ENCODE measurements around the gene CLEC20A. TPM values are rescaled to one million over a fixed set of nuclear protein-coding genes. Genes with fewer than 3 reads are reported as not detected.

Gene CLEC20A
- total RNA-seq (2014; rRNA removed; shearing (Covaris generic)) = not detected in 2 replicates

GRCh38 chr1:178496410-178497135, at the start of gene CLEC20A:
TSS of gene CLEC20A (minus strand) at chr1:178496964. CDS start at chr1:178496939, 25 bp downstream.
- in situ Hi-C loops (cut with HindIII; ENCODE audit: low sequenced_read_pairs) = no loop called here
- no peak for DNase-seq (ENCODE audit: low spot score)

- in situ Hi-C loops (cut with HindIII; ENCODE audit: low sequenced_read_pairs) = no loop called here
- no peak for DNase-seq (ENCODE audit: low spot score)
These were observed 47.8 kb upstream of the CLEC20A start for GRCh38 chr1:178544531-178544930.

DNA sequence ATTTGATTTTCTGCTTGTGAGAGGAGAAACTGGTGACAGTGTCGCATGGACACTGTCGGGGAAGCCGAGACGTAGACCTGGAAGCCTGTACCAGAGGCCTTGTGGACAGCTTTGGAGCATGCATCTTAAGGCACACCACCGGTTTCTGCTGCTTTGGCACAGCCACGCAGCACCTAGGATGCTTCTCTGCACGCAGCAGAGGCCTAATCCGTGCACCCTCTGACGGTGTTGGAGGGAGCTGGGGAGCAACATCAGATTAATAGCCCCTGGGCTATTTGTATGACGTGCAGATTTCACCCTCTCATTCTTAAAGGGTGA, 46.5 kb upstream of the CLEC20A start:
- DNase-seq (ENCODE audit: low spot score) = no peak
- in situ Hi-C loops (cut with HindIII; ENCODE audit: low sequenced_read_pairs) = no loop called here

DNA sequence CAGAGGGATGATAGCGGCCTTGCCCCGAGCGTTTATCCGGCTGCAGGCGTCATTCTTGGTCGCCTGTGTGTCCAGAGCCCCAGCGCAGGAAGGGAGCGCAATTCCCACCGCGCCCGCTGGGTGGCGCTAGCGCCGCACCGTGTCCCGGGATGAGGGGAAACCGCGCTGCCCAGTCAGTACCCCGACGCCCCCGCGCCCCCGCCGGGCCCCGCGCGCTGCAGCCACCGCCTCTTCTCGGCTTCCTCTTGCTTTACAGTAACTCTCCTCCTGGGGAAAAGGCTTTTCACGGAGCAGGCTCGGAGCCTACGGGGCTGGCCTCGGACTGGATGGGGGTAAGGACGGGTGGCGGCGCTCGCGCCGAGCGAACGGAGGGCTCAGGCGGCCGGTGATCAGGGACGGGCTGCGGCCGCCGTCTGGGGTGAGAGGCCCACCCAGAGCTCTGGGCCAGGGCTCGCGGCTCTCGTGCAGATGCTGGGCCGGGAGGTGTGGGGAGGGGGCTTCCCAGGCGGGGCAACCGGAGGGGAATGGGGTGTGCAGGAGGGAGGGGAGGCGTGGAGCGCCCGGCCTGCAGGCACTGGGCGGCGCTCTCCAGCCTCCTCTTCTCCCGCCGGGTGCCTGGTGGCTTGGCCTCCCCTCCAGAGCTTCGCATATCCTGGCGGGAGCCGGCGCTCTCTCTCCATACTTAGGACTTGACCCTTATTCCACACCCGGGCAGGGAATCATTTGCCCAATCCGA, 46.0 kb upstream of the CLEC20A start:
- in situ Hi-C loops (cut with HindIII; ENCODE audit: low sequenced_read_pairs) = no loop called here
- DNase-seq (ENCODE audit: low spot score) = peak; percentile 78

- no peak for DNase-seq (ENCODE audit: low spot score)
- in situ Hi-C loops (cut with HindIII; ENCODE audit: low sequenced_read_pairs) = no loop called here
These were observed 45.2 kb upstream of the CLEC20A start for GRCh38 chr1:178541829-178542553.

- in situ Hi-C loops (cut with HindIII; ENCODE audit: low sequenced_read_pairs) = no loop called here
- DNase-seq (ENCODE audit: low spot score) = no peak
These were observed 44.6 kb upstream of the CLEC20A start for GRCh38 chr1:178541379-178541778.

DNA sequence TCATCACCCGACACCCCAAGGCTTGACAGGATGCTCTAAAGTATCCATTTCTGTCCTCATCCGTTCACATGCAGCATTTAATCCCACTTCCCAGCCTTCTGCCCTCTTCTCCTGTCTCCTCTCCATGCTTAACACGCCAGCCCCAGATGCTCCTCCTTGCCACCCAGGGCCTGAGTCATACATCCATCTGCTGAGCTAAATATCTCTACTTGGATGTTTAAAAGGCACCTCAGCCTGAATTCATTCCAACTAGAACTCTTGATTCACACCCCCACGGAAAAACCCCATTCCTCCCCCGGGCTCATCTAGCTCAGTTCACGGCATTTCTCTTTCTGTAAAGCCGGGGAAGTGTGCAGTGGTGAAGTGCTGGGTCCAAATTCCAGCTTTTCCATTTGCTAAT, 43.9 kb upstream of the CLEC20A start:
- peak; percentile 37 for DNase-seq (ENCODE audit: low spot score)
- in situ Hi-C loops (cut with HindIII; ENCODE audit: low sequenced_read_pairs) = no loop called here

DNA sequence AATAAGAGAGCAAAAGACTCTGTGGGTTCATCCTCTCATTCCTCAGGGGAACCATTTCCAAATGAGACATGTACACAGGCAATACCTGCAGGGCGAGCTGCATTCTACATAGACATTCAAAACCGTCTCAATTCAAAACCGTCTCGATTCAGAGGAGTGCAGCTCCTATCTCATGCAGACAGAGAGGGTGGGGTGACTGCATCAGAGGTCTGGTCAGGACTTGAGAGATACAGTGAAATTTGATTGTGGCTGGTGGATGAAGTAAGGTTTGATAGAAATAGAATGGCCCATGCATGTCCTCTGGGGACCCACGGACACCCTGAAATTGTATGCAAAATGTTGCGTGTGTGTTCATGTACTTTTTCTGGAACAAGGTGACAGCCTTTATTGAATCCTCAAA, 43.4 kb upstream of the CLEC20A start:
- DNase-seq (ENCODE audit: low spot score) = peak; percentile 23
- in situ Hi-C loops (cut with HindIII; ENCODE audit: low sequenced_read_pairs) = no loop called here

DNA sequence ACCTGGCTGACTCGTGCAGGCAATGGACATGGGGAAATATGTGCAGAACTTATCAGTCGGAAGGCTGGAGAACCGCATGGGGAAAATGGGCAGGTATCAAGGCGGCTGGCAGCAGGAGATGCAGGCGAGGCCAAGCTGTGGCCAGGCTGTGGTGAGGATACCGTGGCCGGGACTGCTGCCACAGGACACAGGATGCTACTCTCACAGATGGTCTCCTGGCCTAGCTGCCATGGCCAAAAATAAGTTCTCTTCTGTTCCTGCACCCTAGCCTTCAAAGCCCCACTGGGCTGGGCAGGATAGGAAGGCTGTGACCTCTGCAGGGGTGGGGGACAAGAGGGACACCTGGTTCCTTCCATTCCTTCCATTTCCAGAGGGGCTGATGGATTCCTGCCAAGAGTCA, 42.5 kb upstream of the CLEC20A start:
- in situ Hi-C loops (cut with HindIII; ENCODE audit: low sequenced_read_pairs) = no loop called here
- peak; percentile 96 for DNase-seq (ENCODE audit: low spot score)

- DNase-seq (ENCODE audit: low spot score) = no peak
- in situ Hi-C loops (cut with HindIII; ENCODE audit: low sequenced_read_pairs) = no loop called here
These were observed 41.6 kb upstream of the CLEC20A start for GRCh38 chr1:178538192-178538916.

DNA sequence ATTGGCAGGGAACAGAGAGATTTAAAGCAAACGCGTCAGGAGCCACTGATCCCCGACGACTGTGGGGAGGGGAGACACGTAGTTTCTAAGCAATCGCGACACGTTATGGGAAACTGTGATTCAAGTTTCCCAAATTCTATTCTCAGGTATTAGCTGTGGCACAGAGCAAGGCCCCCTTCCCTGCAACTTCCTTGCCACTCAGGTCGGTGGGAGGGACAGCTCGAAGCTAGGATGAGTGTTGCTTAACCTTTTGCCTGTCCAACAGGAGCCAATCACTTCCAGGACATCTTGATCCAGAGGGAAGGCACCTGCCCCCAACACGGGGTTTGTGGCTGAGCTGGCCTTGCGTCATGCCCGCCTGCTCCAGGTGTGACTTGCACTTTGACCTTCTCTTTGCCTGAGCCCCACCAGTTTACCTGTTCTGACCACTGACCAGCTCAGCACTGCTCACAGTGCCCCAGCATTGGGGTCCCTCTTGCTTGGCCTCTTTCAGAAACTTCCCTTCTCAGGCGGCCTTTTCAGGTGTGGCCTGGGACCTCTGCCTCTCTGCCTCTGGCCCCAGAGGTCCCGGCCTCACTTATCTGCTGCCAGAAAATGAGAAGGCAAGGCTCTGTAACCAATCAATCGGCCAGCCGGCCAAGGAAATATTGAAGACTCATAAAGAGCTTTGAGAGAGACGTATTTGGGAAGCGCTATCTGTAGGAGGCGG, 40.8 kb upstream of the CLEC20A start:
- no peak for DNase-seq (ENCODE audit: low spot score)

DNA sequence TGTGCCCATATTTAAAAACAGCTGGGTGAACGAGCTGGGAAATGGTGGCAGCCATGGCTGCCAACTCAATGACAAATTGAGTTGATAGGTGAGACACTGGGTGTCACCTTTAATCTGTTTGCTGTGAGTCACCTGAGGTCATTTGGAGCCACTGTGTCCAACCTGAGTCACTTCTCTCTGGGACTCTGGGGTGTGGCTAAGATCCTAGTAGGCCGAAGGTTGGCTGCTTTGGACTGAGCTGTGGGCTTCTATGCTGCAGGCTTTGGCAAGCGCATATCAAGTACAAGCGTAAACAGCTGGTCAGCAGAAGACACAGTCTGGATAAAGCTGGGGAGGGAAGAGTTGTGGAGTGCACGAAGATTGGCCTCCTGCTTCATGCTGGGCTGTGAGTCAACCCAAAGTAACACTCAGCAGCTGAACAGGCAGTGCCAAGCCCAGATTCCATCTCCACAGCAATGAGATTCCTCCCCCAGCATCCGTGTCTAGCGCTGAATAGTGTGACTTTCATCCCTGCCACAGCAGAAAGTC, 40.1 kb upstream of the CLEC20A start:
- DNase-seq (ENCODE audit: low spot score) = peak; percentile 34
- in situ Hi-C loops (cut with HindIII; ENCODE audit: low sequenced_read_pairs) = no loop called here

More for the DNA sequence above, 40.8 kb upstream of the CLEC20A start:
- in situ Hi-C loops (cut with HindIII; ENCODE audit: low sequenced_read_pairs) = no loop called here

GRCh38 chr1:178536329-178536728, 39.6 kb upstream of the CLEC20A start:
- DNase-seq (ENCODE audit: low spot score) = peak; percentile 29
- in situ Hi-C loops (cut with HindIII; ENCODE audit: low sequenced_read_pairs) = no loop called here

DNA sequence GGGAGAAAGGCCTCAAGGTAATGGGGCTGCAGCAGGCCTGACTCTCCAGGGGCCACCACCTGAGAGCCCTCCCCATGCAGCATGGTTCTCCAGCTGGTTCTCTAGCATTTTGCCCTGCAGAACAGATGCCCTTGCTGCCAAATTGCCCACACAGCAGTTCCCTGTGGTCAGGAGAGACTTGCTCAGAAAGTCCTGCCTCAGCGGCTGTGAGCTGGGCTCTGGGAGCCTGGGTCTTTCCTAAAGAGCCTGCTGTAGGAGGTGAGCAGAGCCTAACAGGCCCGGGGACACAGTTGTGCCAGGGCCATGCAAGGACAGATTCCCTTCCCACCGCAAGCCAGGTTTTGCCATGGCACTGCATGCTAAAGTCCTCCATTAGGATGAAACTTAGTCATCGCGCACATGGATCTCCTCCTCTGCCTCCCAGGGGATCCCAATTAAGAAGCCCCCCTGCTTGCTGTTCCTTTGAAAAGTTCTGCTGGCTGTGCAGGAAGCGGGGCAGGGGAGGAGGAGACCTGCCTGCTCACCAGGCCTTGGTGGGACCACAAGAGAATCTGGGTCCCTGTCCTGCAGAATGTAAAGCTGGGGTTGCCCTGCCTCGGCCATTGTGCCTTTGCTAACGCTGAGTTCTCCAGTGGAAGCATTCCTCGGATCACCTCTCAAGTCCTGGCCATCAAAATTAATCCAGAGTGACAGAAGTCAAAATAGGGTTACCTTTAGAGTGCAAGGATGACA, 37.5 kb upstream of the CLEC20A start:
- peak; percentile 19 for DNase-seq (ENCODE audit: low spot score)
- in situ Hi-C loops (cut with HindIII; ENCODE audit: low sequenced_read_pairs) = no loop called here

GRCh38 chr1:178533121-178533946, 36.6 kb upstream of the CLEC20A start:
- in situ Hi-C loops (cut with HindIII; ENCODE audit: low sequenced_read_pairs) = no loop called here
- DNase-seq (ENCODE audit: low spot score) = no peak

DNA sequence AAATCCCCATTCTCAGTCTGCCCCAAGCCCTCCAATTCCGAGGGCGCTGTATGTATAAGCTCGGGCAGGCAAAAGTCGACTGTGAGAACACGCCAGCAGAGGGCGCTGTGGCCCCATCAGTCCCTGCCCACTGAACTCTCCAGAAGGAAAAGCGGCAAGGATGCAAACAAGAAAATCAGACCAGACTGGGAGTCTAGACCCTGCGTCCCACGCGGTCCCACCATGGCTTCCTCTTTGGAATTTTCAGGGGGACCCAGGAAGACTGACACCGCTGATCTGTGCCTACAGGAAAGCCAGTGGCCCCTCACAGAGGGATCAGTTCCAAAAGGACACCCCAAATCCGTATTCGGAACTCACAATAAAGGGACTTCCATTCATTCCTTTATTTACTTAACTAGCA, 35.6 kb upstream of the CLEC20A start:
- DNase-seq (ENCODE audit: low spot score) = peak; percentile 85
- in situ Hi-C loops (cut with HindIII; ENCODE audit: low sequenced_read_pairs) = no loop called here

DNA sequence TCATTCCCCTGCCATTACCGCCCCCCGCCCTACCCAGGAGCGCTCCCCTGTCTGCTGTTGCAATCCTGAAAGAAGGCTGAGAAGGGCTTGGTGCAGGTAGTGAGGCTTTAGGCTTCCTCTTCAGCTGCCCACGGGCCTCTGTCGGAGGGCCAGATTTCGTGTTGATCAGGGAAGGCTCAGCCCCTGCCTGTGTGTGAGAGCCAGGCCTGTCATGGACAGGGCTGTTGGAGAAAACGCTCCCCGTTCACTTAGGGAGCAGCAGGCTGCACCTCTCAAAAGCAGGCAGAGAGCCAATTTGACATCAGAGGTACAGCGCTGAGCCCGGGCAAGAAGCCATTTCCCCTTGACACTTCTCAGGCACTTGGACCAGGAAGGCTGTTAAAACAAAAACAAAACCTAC, 35.1 kb upstream of the CLEC20A start:
- in situ Hi-C loops (cut with HindIII; ENCODE audit: low sequenced_read_pairs) = no loop called here

More for the DNA sequence above, 35.1 kb upstream of the CLEC20A start:
- DNase-seq (ENCODE audit: low spot score) = no peak
